CD4-positive, alpha-beta memory T cell (primary cell): ENCODE data around the gene TRAF2. TPM values are rescaled to one million over a fixed set of nuclear protein-coding genes. Genes with fewer than 3 reads are reported as not detected.
A peak's percentile ranks its signal among the peaks of the same experiment; 100 is the strongest.
"Not testable (repeated sequence)": the region's sequence is repeated elsewhere in the genome, so short reads cannot be mapped to it uniquely, and the experiment has no call there.

Experiments used
- CTCF ChIA-PET: fragments of 350-600 bp; sonication (Branson Sonifier 250); formaldehyde crosslinking; loops from one replicate; lab custom pipeline; 2021; ENCODE audit warnings: inconsistent platforms; ENCODE audit not compliant: partially characterized antibody; lab: Charles Lee
- POLR2A ChIA-PET: fragments of 350-600 bp; sonication (Branson Sonifier 250); formaldehyde crosslinking; loops from one replicate; lab custom pipeline; 2021; ENCODE audit not compliant: partially characterized antibody; lab: Charles Lee
- DNase-seq, 5 donors: peaks; one replicate each; pipeline versions ENCODE4 v3.0.0 to v3.0.0-alpha.2; 2020 to 2022; ENCODE audit warnings: mixed read lengths in 1 of 5
- H3K27ac ChIP-seq: one replicate; pipeline ENCODE4 v1.7.0; 2013; ENCODE audit warnings: low read depth, low read length
- H3K27me3 ChIP-seq: 2 replicates; pipeline ENCODE4 v1.7.0; 2013; ENCODE audit warnings: mild to moderate bottlenecking, low read length, moderate library complexity; ENCODE audit not compliant: insufficient read depth
- H3K36me3 ChIP-seq: 2 replicates; pipeline ENCODE4 v1.7.0; 2013; ENCODE audit warnings: mild to moderate bottlenecking, low read length, moderate library complexity; ENCODE audit not compliant: insufficient read depth
- H3K4me1 ChIP-seq: 2 replicates; pipeline ENCODE4 v1.7.0; 2013; ENCODE audit warnings: mild to moderate bottlenecking, low read length, moderate library complexity; ENCODE audit not compliant: insufficient read depth
- H3K4me3 ChIP-seq, 2 donors: one replicate each; pipeline ENCODE4 v1.7.0; 2013; ENCODE audit warnings: low read length in 2 of 2, mild to moderate bottlenecking in 1 of 2
- H3K9me3 ChIP-seq, 2 donors: one replicate each; pipeline ENCODE4 v1.7.0; 2013; ENCODE audit warnings: low read length in 2 of 2, control low read depth in 1 of 2; ENCODE audit not compliant: control insufficient read depth in 1 of 2
- H3K27ac Mint-ChIP-seq, 7 donors: one replicate each; pipeline ENCODE4 v1.8.0; 2020 to 2021; ENCODE audit warnings: mixed read lengths in 7 of 7, mild to moderate bottlenecking in 6 of 7, inconsistent platforms in 3 of 7, moderate library complexity in 3 of 7
- H3K27me3 Mint-ChIP-seq, 2 donors: one replicate each; pipeline ENCODE4 v1.8.0; 2020 to 2021; ENCODE audit warnings: mixed read lengths in 2 of 2
- H3K36me3 Mint-ChIP-seq, 2 donors: one replicate each; pipeline ENCODE4 v1.8.0; 2020 to 2021; ENCODE audit warnings: mixed read lengths in 2 of 2, inconsistent platforms in 1 of 2, mild to moderate bottlenecking in 1 of 2
- H3K4me1 Mint-ChIP-seq, 4 donors: one replicate each; pipeline ENCODE4 v1.8.0; 2020 to 2021; ENCODE audit warnings: mixed read lengths in 4 of 4, mild to moderate bottlenecking in 1 of 4
- H3K4me3 Mint-ChIP-seq, 8 donors: one replicate each; pipeline ENCODE4 v1.8.0; 2020 to 2021; ENCODE audit warnings: mixed read lengths in 8 of 8, mild to moderate bottlenecking in 7 of 8, moderate library complexity in 6 of 8, inconsistent platforms in 3 of 8
- H3K9me3 Mint-ChIP-seq, 8 donors: one replicate each; pipeline ENCODE4 v1.8.0; 2020 to 2021; ENCODE audit warnings: mixed read lengths in 8 of 8, mild to moderate bottlenecking in 5 of 8, inconsistent platforms in 3 of 8, moderate library complexity in 1 of 8
- intact Hi-C: fragments of 100-400 bp; cut with micrococcal nuclease; formaldehyde crosslinking; loops from one replicate; pipeline ENCODE4 v1.15.1; 2023
- polyA plus RNA-seq, 2 donors: library from polyadenylated mRNA; unstranded; fragments of 300-500 nt; fragmentation: Illumina TruSeq; gene quantifications; one replicate each; pipeline ENCODE4 v1.2.3, GENCODE V29; 2021
- total RNA-seq, 2 experiments: library from RNA; stranded (reverse); gene quantifications; one replicate each; pipeline ENCODE4 v1.2.3, GENCODE V29; 2021

TRAF2 gene
- total and polyA plus RNA-seq, 4 experiments from 2014 or later, result 11.1 to 43.2 (median 32.7) TPM

DNA sequence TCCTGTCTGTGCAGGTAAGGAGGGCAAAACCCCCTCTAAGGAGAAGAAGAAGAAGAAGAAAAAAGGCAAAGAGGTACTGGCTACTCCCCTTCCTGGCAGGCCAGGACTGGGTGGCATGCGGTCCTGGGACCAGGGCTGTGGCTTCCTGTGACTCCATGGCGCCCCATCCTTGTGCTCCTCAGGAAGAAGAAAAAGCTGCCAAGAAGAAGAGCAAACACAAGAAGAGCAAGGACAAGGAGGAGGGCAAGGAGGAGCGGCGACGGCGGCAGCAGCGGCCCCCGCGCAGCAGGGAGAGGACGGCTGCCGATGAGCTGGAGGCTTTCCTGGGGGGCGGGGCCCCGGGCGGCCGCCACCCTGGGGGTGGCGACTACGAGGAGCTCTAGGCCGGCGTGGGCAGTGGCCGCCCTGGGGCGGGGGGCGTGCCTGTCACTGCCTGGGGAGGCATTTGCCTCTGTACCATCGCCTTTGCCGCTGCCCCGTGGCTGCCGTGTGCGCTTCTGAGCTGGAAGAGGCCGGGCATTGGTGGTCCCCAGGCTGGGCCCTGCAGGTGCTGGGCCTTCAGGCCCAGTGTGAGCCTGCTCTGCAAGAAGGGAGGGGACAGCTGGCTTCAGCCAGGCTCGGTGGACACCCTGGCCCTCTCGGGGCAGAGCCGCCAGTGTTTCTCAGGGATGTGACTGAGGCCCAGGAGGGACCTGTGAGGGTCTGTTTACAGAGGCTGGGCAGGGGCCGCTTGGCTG is 46.0 kb upstream of the TRAF2 start:
- no peak overlapping the region for H3K4me3 ChIP-seq
- H3K27me3 ChIP-seq, result no peaks in the 10 kb centered on the region
- H3K4me1 Mint-ChIP-seq, result peaks cover 5 to 18% (median 10%) of the 10 kb centered on the region in 4 donors
- POLR2A ChIA-PET, result interaction anchor here (0.9 to 1.0 kb wide), 2 partner anchors 25 to 33 kb away, joined by 3 to 5 read pairs; partner anchors contain the start of gene RABL6
- peak overlapping the region in 1 of 8 donors; percentile 74 for H3K4me3 Mint-ChIP-seq
- H3K27ac Mint-ChIP-seq, result peak overlapping the region in 2 of 7 donors; percentile 31 to 81
- peaks cover 0 to 10% of the 10 kb centered on the region in 2 donors for H3K36me3 Mint-ChIP-seq
- intact Hi-C loops, result loop anchor here (5.0 kb wide), 1 partner anchor 33 kb away; the partner anchor contains the start of gene RABL6
- H3K27me3 Mint-ChIP-seq, result peaks cover 3 to 5% of the 10 kb centered on the region in 2 donors
- H3K9me3 Mint-ChIP-seq, result no peaks in the 10 kb centered on the region
- peaks cover 13% of the 10 kb centered on the region for H3K4me1 ChIP-seq
- no peaks in the 10 kb centered on the region for H3K36me3 ChIP-seq
- CTCF ChIA-PET, result interaction anchor here (1.4 to 4.9 kb wide), 2 partner anchors 16 to 195 kb away, joined by 3 to 36 read pairs; no protein-coding TSS in a partner anchor
- H3K9me3 ChIP-seq, result no peaks in the 10 kb centered on the region
- DNase-seq, result no peak
- H3K27ac ChIP-seq, result no peak overlapping the region

DNA sequence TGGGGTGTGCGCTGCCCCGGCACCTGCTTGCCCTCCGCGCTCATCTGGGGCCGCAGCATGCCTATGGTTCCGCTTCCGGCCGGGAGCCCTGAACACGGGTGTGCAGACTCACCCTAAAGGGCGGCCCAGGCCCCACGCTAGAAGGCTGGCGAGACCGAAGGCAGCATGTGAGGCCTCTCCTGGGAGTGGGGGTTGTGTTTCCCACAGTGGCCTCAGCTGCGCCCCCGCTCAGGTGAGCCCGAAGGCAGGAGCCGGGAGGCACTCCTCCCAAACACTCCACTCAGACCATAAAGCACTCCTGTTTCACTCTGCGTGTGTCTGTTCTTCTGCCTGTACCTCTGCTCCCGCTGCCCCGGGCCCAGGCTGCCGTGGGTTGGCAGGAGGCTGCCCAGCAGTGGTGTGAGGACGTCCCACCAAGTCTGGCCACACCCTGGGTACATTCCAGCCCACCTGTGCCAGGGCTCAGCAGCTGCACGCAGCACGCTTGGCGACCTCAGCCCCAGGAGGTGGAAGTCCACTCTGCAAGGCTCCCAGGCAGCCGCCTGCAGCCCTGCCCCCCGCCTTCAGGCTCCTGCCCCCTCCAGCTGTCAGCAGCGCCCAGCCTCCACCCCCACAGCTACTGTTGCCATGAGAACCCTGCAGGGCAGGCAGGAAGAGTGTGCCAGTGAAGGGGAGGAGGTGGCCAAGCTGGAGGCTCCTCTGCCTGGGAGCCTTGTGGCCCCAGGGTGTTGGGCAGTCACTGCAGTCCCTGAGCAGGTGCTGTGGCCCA is 45.3 kb upstream of the TRAF2 start:
- CTCF ChIA-PET, result interaction anchor here (0.9 to 4.9 kb wide), 5 partner anchors 21 to 206 kb away, joined by 3 to 36 read pairs (median 5); no protein-coding TSS in a partner anchor

DNA sequence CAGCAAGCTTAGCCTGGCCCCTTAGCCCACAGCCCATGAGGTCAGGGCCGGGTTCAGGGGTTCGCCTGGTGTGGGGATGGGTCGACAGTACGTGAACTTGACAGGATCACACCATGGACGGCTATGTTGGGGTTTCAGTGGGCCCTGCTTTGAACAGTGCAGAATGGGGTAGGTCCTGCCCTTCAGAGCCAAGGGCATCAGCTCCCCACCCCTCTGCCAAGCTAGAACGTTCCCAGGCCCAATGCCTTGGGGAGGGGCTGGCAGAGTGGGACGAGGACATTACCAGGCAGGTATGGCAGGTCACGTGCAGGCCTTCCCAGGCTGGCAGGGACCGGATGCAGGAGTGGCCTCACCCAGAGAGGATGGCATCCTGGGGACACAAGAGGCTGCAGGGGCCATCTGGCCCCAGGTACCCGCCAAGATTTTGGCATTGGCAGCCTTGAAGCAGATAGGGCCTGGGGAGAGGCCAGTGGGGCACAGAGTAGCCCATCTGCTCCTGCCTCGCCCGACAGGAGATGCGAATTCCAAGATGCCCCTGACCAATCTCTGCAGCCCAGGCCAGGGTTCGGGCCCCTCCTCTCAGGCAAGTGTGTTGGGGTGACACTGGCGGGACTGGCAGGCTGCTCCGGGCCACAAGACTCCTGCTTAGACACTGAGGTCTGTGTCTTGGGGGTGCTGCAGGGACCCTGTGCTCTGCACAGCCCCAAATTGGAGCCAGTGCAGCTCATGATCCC is 44.5 kb upstream of the TRAF2 start:
- intact Hi-C loops, result loop anchor here (1.0 to 5.0 kb wide), 5 partner anchors 35 to 193 kb away; partner anchors contain the start of genes FBXW5, PAXX and RABL6
- H3K27ac ChIP-seq, H3K36me3 ChIP-seq, H3K36me3 Mint-ChIP-seq, H3K27me3 Mint-ChIP-seq, H3K27me3 ChIP-seq, H3K9me3 Mint-ChIP-seq, H3K9me3 ChIP-seq, DNase-seq: not testable (repeated sequence)
- POLR2A ChIA-PET, result interaction anchor here (0.7 to 1.7 kb wide), 18 partner anchors 12 to 399 kb away, joined by 3 to 12 read pairs (median 4); partner anchors contain the start of genes C8G, EDF1, FBXW5 and MAN1B1
- peaks cover 5 to 22% (median 11%) of the 10 kb centered on the region in 4 donors for H3K4me1 Mint-ChIP-seq
- Histone ChIP-seq H3K4me3 (peak overlapping the region in 1 of 2 donors; percentile 69), H3K4me1 (peaks cover 18% of the 10 kb centered on the region)
- H3K27ac Mint-ChIP-seq, result peak overlapping the region; percentile 38 to 86 (median 64)
- H3K4me3 Mint-ChIP-seq, result peak overlapping the region; percentile 77 to 93 (median 82)
- CTCF ChIA-PET, result interaction anchor here (0.6 to 4.9 kb wide), 34 partner anchors 10 to 226 kb away, joined by 3 to 36 read pairs (median 4); partner anchors contain the start of genes CLIC3, FBXW5, RABL6 and TRAF2

More for the DNA sequence above, 45.3 kb upstream of the TRAF2 start:
- H3K4me3 ChIP-seq, result no peak overlapping the region
- DNase-seq, result no peak
- peaks cover 13% of the 10 kb centered on the region for H3K4me1 ChIP-seq
- no peaks in the 10 kb centered on the region for H3K9me3 ChIP-seq
- POLR2A ChIA-PET, result interaction anchor here (0.9 to 1.2 kb wide), 3 partner anchors 25 to 400 kb away, joined by 3 to 5 read pairs (median 4); partner anchors contain the start of genes RABL6 and TUBB4B
- H3K27me3 ChIP-seq, result no peaks in the 10 kb centered on the region
- Mint-ChIP-seq H3K36me3 (peaks cover 0 to 10% of the 10 kb centered on the region in 2 donors), H3K27me3 (peaks cover 3 to 6% of the 10 kb centered on the region in 2 donors), H3K4me3 (no peak overlapping the region), H3K27ac (peak overlapping the region in 1 of 7 donors; percentile 86), H3K4me1 (peaks cover 5 to 18% (median 10%) of the 10 kb centered on the region in 4 donors), H3K9me3 (no peaks in the 10 kb centered on the region)
- intact Hi-C loops, result loop anchor here (5.0 kb wide), 1 partner anchor 34 kb away; the partner anchor contains the start of gene RABL6
- H3K27ac ChIP-seq, result no peak overlapping the region
- H3K36me3 ChIP-seq, result no peaks in the 10 kb centered on the region

DNA sequence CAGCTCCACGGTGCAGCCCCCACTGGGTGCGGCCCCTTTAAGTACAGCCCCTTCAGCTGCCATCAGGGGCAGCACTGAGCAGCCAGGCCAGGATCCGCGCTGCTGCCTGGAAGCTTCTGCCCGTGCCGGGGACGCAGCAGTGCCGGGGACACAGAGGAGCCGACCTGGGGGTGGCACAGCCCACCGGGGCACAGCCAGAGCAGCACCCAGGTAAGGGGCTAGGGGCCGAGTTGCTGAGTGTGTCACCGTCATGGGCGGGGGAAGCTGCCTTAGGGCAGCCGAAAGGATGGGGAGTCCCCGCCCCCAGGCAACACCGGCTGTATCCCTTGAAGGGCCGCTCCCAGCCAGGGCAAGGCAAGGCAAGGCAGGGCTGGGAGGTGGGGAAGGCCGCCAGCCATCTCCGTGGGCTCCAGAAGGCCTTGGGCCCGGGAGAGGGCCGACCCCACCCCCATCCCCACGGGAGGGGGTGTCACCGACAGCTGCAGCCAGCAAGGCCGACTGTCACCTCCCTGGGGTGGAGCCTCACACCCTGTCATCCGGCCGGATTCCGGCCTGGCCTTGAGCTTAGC is 43.9 kb upstream of the TRAF2 start, which contains the start of gene AJM1:
AJM1 (plus strand) TSS at position 99 of the 569 bp plus-strand sequence. CDS start 1,937 bp downstream, outside the sequence.
- H3K9me3 Mint-ChIP-seq, H3K9me3 ChIP-seq, H3K36me3 ChIP-seq, H3K36me3 Mint-ChIP-seq, H3K27me3 ChIP-seq, H3K27me3 Mint-ChIP-seq: not testable (repeated sequence)
- peak within 1 kb of the TSS; percentile 38 to 86 (median 64) for H3K27ac Mint-ChIP-seq
- H3K4me1 Mint-ChIP-seq, result peaks cover 5 to 28% (median 12%) of the 10 kb centered on the region in 4 donors
- Histone ChIP-seq H3K27ac (peak within 1 kb of the TSS; percentile 58), H3K4me3 (peak within 1 kb of the TSS in 1 of 2 donors; percentile 69), H3K4me1 (peaks cover 20% of the 10 kb centered on the region)
- ChIA-PET CTCF (interaction anchor here (0.6 to 4.9 kb wide), 39 partner anchors 9 to 226 kb away, joined by 3 to 36 read pairs (median 4); partner anchors contain the start of genes CLIC3, EDF1, FBXW5 and FUT7), POLR2A (interaction anchor here (0.6 to 1.7 kb wide), 19 partner anchors 11 to 398 kb away, joined by 3 to 12 read pairs (median 4); partner anchors contain the start of genes C8G, CLIC3, EDF1 and FBXW5)
- peak within 1 kb of the TSS; percentile 77 to 93 (median 82) for H3K4me3 Mint-ChIP-seq
- intact Hi-C loops, result loop anchor here (1.0 to 5.0 kb wide), 5 partner anchors 35 to 193 kb away; partner anchors contain the start of genes FBXW5, PAXX and RABL6
- peak; percentile 79 to 85 (median 81) for DNase-seq

DNA sequence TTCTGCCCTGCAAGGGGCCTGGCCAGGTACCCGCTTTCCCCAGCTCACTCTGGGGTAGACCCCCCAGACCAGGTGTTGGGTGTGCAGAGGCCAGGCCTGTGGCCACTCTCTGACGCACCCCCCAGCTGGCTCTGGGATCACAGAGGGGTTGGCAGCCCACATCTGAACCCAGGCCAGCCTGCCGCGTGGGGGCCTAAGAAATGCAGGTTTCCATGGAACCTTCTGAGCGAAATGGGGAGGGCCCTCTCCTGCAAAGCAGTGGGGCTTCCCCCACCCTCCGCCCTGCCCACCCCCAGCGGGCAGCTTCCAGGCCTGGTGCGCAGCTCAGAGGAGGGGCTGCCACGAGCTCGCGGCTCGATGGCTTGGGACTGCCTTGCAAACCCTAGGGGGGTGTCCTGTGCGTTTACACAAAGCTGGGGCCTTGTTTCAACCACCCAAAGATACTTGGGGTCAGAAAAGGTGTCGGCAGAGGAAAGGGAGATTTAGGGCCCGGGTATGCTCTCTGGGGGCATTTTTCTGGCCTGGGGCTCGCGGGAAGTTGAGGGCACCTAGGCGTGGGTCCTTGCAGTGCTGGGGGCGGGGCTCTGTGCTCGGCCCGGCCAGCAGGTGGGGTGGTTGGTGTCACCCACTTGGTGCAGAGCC is 43.0 kb upstream of the TRAF2 start:
- Mint-ChIP-seq H3K4me1 (peaks cover 11 to 34% (median 17%) of the 10 kb centered on the region in 4 donors), H3K4me3 (peak overlapping the region; percentile 54 to 78 (median 74)), H3K27me3 (peaks cover 6 to 11% of the 10 kb centered on the region in 2 donors), H3K36me3 (peaks cover 0 to 15% of the 10 kb centered on the region in 2 donors), H3K27ac (peak overlapping the region in 6 of 7 donors; percentile 10 to 73 (median 47))
- not testable (repeated sequence) for H3K4me3 ChIP-seq, H3K27me3 ChIP-seq, DNase-seq, H3K9me3 Mint-ChIP-seq, H3K27ac ChIP-seq, H3K36me3 ChIP-seq, H3K9me3 ChIP-seq
- H3K4me1 ChIP-seq, result peaks cover 28% of the 10 kb centered on the region
- intact Hi-C loops, result loop anchor here (5.0 kb wide), 1 partner anchor 36 kb away; the partner anchor contains the start of gene RABL6
- CTCF ChIA-PET, result interaction anchor here (0.8 to 4.9 kb wide), 24 partner anchors 13 to 203 kb away, joined by 3 to 36 read pairs (median 6); partner anchors contain the start of genes CLIC3, FUT7, RABL6 and TRAF2
- POLR2A ChIA-PET, result interaction anchor here (0.6 to 1.8 kb wide), 14 partner anchors 13 to 243 kb away, joined by 3 to 10 read pairs (median 4); partner anchors contain the start of genes EDF1, MAN1B1, PAXX and TRAF2
